ENCODE data around the gene CSAG3.
"Not testable (repeated sequence)": the region's sequence is repeated elsewhere in the genome, so short reads cannot be mapped to it uniquely, and the experiment has no call there.

Gene CSAG3
- 0 to 0.09 reads per million in 2 donors for total RNA-seq

- not testable (repeated sequence) for DNase-seq
Observed at GRCh38 chrX:152758918-152759317, at the start of gene CSAG3. Gene CSAG3, plus strand, starts transcription at chrX:152759218.

- DNase-seq: not testable (repeated sequence)
Observed at GRCh38 chrX:152713195-152713594, 45.8 kb upstream of the CSAG3 start.

- DNase-seq: not testable (repeated sequence)
Observed at GRCh38 chrX:152713815-152714787, 44.9 kb upstream of the CSAG3 start, which contains the start of gene MAGEA2B. Gene MAGEA2B, plus strand, starts transcription at chrX:152714628. Its CDS starts 2,479 bp downstream, at chrX:152717107.

- no peak for DNase-seq
Observed at GRCh38 chrX:152725409-152725808, 33.6 kb upstream of the CSAG3 start.

- no peak for DNase-seq
Observed at GRCh38 chrX:152733261-152733975, 25.6 kb upstream of the CSAG3 start, which contains the start of the genes CSAG1 and MAGEA12. Gene CSAG1, minus strand, starts transcription at chrX:152733721. Its CDS starts 1,261 bp downstream, at chrX:152732460. Gene MAGEA12, plus strand, starts transcription at chrX:152733757. Its CDS starts 2,405 bp downstream, at chrX:152736162.

- not testable (repeated sequence) for DNase-seq
Observed at GRCh38 chrX:152734143-152734858, 24.7 kb upstream of the CSAG3 start.

GRCh38 chrX:152735101-152735500 is 23.9 kb upstream of the CSAG3 start:
- no peak for DNase-seq

- no peak for DNase-seq
Observed at GRCh38 chrX:152735860-152736511, 23.0 kb upstream of the CSAG3 start.

- not testable (repeated sequence) for DNase-seq
Observed at GRCh38 chrX:152736528-152736927, 22.5 kb upstream of the CSAG3 start.

GRCh38 chrX:152738560-152738959 is 20.5 kb upstream of the CSAG3 start:
- no peak for DNase-seq

- not testable (repeated sequence) for DNase-seq
Observed at GRCh38 chrX:152753686-152754650, 5.0 kb upstream of the CSAG3 start, which contains the start of gene MAGEA2. Gene MAGEA2, minus strand, starts transcription at chrX:152753842. Its CDS starts 2,479 bp downstream, at chrX:152751363.

GRCh38 chrX:152754871-152755270 is 4.1 kb upstream of the CSAG3 start:
- DNase-seq: not testable (repeated sequence)

GRCh38 chrX:152759544-152759943 is 526 bp downstream of the CSAG3 start:
- not testable (repeated sequence) for DNase-seq

GRCh38 chrX:152761582-152761981 is 2.6 kb downstream of the CSAG3 start:
- DNase-seq: not testable (repeated sequence)

GRCh38 chrX:152766562-152766961 is 7.5 kb downstream of the CSAG3 start:
- DNase-seq: not testable (repeated sequence)

GRCh38 chrX:152769549-152770289 is 10.7 kb downstream of the CSAG3 start, which contains the start of gene MAGEA6:
Gene MAGEA6, minus strand, starts transcription at chrX:152769689. Its CDS starts 2,039 bp downstream, at chrX:152767650.
- DNase-seq: not testable (repeated sequence)

- not testable (repeated sequence) for DNase-seq
Observed at GRCh38 chrX:152787062-152787461, 28.0 kb downstream of the CSAG3 start.

- no peak for DNase-seq
Observed at GRCh38 chrX:152798945-152799344, 39.9 kb downstream of the CSAG3 start.

- DNase-seq: no peak
Observed at GRCh38 chrX:152806035-152806434, 47.0 kb downstream of the CSAG3 start.

Measured in activated gamma-delta T cell (primary cell).